ENCODE measurements around the gene TAAR5. TPM values are rescaled to one million over a fixed set of nuclear protein-coding genes. Genes with fewer than 3 reads are reported as not detected.

The TAAR5 gene
- total and polyA plus RNA-seq, 7 donors = not detected

DNA sequence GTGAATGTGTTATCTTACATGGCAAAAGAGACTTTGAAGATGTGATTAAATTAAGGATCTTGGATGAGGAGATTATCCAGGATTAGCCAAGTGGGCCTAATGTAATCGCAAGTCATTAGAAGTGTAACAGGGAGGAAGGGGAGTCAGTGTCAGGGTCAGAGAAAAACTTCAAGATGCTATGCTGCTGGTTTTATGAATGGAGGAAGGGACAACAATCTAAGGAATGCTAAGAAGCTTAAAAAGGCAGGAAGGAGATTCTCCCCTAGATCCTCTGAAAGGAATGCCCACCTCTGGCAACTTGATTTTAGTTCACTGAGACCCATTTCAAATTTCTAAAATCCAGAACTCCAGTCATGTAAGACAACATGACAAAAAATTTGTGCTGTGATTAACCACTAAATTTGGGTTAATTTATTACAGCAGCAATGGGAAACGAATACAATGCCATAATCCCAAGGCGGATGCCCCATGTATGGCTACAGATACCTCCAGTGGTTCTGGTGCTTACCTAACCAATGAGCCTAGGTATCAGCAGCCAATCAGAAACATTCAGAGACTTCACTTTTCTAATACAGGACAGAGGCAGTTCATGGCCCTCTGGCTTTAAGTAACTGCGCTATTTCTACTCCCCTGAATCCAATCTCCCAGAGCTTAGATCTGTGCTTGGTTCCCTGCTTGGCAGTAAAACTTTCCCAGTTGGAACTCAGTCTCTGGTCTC lies 40.6 kb downstream of the TAAR5 start:
- Histone ChIP-seq H3K27me3 (ENCODE audit: insufficient read depth in 3 of 3, low read length in 2 of 3) (no peaks in the 10 kb centered on the region), H3K4me3 (no peak overlapping the region), H3K36me3 (ENCODE audit: insufficient read depth in 1 of 2, low read depth in 1 of 2) (no peaks in the 10 kb centered on the region), H3K4me1 (no peaks in the 10 kb centered on the region), H3K27ac (no peak overlapping the region), H3K9me3 (no peaks in the 10 kb centered on the region)
- DNase-seq (no peak), ATAC-seq (no peak)
- TF ChIP-seq CTCF (IDR thresholded peaks at IDR 0.05) = no peak
- 82 to 90% (median 83%) methylated on average over 4 of the region's 4 CpGs for WGBS, 3 donors
- intact Hi-C loops (cut with DNase I) = no loop called here

DNA sequence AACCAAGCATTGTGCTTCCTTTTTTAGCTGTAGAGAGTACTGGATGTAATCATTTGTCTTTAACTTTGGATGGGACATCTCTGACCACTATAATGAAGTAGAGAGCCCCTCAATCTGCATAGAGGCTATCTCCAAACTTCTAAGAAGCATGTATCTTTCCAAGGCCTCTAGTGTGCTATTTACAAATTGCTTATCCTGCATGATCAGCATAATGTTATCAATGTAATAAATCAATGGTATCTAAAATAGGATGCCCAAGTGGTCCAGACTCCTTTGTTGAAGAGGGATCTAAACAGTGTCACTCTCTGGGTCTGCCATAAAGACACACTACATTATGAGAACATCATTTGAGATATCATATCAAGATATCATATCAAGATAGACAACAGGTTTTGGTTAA lies 44.7 kb downstream of the TAAR5 start:
- Histone ChIP-seq H3K27ac (no peak overlapping the region), H3K36me3 (ENCODE audit: insufficient read depth in 1 of 2, low read depth in 1 of 2) (no peaks in the 10 kb centered on the region), H3K4me3 (no peak overlapping the region), H3K27me3 (ENCODE audit: insufficient read depth in 3 of 3, low read length in 2 of 3) (no peaks in the 10 kb centered on the region), H3K4me1 (no peaks in the 10 kb centered on the region), H3K9me3 (no peaks in the 10 kb centered on the region)
- DNase-seq = no peak
- intact Hi-C loops (cut with DNase I) = no loop called here
- ATAC-seq = no peak
- no peak for TF ChIP-seq CTCF (IDR thresholded peaks at IDR 0.05)

Other genes starting within 250 kb of the TAAR5 start
- gene MOXD1, start 188.3 kb downstream of the TAAR5 start, total RNA-seq = under 1 TPM in 3 of 4 donors, not detected in 1; 0.30 to 0.58 (median 0.32) TPM
- gene MOXD1, start 188.3 kb downstream of the TAAR5 start, polyA plus RNA-seq = under 1 TPM in 2 of 3 donors, not detected in 1; 0.10 to 0.14 TPM
- 10 to 100 TPM; 23.6 to 38.1 (median 29.7) TPM for gene STX7, start 76.6 kb downstream of the TAAR5 start, total RNA-seq
- 10 to 100 TPM; 12.6 to 26.7 (median 14.1) TPM for gene STX7, start 76.6 kb downstream of the TAAR5 start, polyA plus RNA-seq
- gene TAAR9, start 51.5 kb downstream of the TAAR5 start, total RNA-seq = not detected
- gene TAAR9, start 51.5 kb downstream of the TAAR5 start, polyA plus RNA-seq = not detected
- not detected for gene TAAR8, start 37.1 kb downstream of the TAAR5 start, total RNA-seq
- gene TAAR8, start 37.1 kb downstream of the TAAR5 start, polyA plus RNA-seq = not detected
- gene TAAR6, start 19.4 kb downstream of the TAAR5 start, total RNA-seq = not detected
- not detected for gene TAAR6, start 19.4 kb downstream of the TAAR5 start, polyA plus RNA-seq
- gene TAAR2, start 34.5 kb upstream of the TAAR5 start, total RNA-seq = not detected
- not detected for gene TAAR2, start 34.5 kb upstream of the TAAR5 start, polyA plus RNA-seq
- not detected for gene TAAR1, start 69.4 kb upstream of the TAAR5 start, total RNA-seq
- gene TAAR1, start 69.4 kb upstream of the TAAR5 start, polyA plus RNA-seq = not detected
- gene VNN1, start 124.3 kb upstream of the TAAR5 start, total RNA-seq = under 1 TPM; 0.25 to 0.62 (median 0.40) TPM
- under 1 TPM; 0.06 to 0.32 (median 0.18) TPM for gene VNN1, start 124.3 kb upstream of the TAAR5 start, polyA plus RNA-seq
- gene VNN2, start 168.2 kb upstream of the TAAR5 start, total RNA-seq = 1 to 10 TPM in 2 of 4 donors, under 1 TPM in 2; 0.88 to 1.8 (median 1.0) TPM
- under 1 TPM in 2 of 3 donors, not detected in 1; 0.22 to 0.38 TPM for gene VNN2, start 168.2 kb upstream of the TAAR5 start, polyA plus RNA-seq
- 1 to 10 TPM in 2 of 4 donors, under 1 TPM in 2; 0.69 to 2.2 (median 1.3) TPM for gene SLC18B1, start 208.9 kb upstream of the TAAR5 start, total RNA-seq
- 1 to 10 TPM; 1.1 to 2.0 (median 1.3) TPM for gene SLC18B1, start 208.9 kb upstream of the TAAR5 start, polyA plus RNA-seq
- 100 to 1,000 TPM; 426 to 649 (median 594) TPM for gene RPS12, start 224.8 kb upstream of the TAAR5 start, total RNA-seq
- 1,000 to 10,000 TPM; 1,487 to 2,233 (median 1,787) TPM for gene RPS12, start 224.8 kb upstream of the TAAR5 start, polyA plus RNA-seq